Stimulated activated CD8-positive, alpha-beta memory T cell treated with anti-CD3 and anti-CD28 coated beads, Interleukin-12 subunit alpha, Interleukin-12 subunit beta, amount 100 ng/mL, for 1 hour (primary cell): ENCODE data around the gene POLE.
"Not testable (repeated sequence)": the region's sequence is repeated elsewhere in the genome, so short reads cannot be mapped to it uniquely, and the experiment has no call there.

ENCODE experiments used
- DNase-seq: peaks from one replicate; pipeline ENCODE4 v3.0.0-alpha.2; 2020; ENCODE audit warnings: low read depth

Gene POLE

DNA sequence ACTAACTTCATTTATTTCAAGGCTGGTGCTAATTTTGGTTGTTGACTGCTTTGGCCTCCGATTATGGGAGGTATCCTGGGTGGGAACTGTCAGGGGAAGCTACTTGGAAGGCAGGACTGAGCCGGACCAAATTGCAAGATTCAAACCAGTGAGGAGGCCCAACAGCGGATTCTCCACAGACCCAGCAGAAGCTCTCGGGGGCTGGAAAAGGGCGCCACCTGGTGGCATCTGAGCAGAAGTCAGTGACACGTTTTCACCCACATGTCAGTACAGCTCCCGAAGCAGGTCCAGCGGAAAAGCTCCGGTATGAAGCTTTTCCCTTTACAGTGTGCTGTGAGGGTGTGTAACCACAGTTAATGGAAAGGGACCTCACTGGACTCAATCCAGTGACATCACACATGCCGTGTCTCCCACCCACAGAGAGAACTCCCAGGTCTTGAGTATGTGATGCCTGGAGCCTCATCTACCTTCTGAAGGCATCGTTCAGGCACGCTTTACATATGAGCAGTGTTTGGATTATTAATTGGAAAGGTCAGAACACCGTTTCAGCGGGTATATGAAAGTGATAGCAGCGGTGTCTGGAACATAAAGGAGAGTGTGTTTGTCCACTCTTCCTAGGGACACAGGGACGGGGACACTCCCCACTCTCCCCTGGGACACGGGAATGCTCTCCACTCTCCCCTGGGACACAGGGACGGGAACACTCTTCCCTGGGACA lies 72.1 kb downstream of the POLE start:
- peak; percentile 75 for DNase-seq

DNA sequence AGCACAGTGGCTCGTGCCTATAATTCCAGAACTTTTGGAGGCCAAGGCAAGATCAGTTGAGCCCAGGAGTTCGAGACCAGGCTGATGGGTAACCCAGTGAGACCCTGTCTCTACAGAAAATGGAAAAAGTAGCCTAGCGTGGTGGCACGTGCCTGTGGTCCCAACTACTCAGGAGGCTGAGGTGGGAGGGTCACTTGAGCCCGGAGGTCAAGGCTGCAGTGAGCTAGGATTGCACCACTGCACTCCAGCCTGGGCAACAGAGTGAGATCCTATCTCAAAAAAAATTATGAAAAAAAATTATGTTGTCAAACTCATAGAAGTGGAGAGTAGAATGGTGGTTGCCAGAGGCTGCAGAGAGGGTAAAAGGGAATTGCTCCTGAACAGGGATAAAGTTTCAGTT lies 73.1 kb downstream of the POLE start:
- DNase-seq, result no peak

- no peak for DNase-seq
Measured at GRCh38 chr12:132611620-132612019, 75.5 kb downstream of the POLE start.

- DNase-seq, result no peak
Measured at GRCh38 chr12:132610866-132611602, 76.1 kb downstream of the POLE start.

DNA sequence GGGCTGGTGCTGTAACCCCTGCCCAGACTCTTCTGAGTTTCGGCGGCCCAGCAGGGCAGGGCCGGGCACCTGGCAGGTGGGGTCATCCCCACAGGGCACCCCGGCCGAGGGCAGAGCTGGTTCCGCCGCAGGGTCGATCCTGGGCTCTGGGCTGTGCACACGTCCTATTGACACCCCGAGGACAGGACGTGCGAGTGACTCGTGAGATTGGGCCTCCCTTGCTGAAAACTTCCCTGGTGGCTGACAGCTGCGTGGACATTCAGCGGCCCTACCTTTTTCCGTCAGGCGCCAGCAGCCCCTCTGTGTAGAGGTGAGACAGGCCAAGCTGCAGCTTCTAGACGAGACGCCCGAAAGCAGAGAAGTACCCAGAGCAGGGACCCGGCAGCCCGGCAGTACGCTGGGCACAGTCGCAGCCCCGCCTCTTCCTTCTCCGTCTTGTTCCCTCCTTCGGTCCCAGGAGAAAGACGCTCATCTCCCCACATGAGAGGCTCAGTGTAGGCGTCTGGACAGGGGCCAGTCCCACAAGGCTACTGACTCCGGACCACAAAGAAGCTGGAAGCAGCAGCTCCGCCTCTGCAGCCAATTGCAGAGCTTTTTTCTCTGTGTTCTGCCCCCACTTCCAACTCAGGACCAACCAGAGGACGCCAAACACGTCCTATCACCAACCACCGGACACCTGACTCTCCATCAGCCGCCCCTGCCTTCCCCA lies 76.9 kb downstream of the POLE start, which contains the start of gene LRCOL1:
TSS of gene LRCOL1 (minus strand) at position 532 of the 709 bp plus-strand sequence. CDS start 4,331 bp downstream, outside the sequence.
- no peak for DNase-seq

GRCh38 chr12:132608231-132609171 lies 78.6 kb downstream of the POLE start:
- no peak for DNase-seq

- no peak for DNase-seq
Measured at GRCh38 chr12:132606927-132607326, 80.2 kb downstream of the POLE start.

DNA sequence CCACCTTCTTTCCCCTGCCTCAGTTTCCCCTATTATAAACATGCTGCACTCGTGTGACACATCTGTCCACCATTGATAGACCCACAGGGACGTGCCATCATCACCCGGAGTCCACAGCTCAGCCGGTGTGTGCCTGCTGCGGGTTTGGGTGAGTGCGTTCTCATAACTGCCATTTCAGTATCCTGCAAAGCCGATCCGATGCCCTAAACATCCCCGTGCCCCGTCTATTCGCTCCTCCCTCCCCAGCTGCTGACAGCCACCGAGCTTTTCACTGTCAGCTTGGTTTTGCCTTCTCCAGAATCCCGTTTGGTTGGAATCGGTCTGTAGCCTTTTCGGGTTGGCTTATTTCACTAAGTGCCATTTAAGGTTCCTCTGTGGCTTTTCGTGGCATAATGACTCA lies 80.7 kb downstream of the POLE start:
- no peak for DNase-seq

DNA sequence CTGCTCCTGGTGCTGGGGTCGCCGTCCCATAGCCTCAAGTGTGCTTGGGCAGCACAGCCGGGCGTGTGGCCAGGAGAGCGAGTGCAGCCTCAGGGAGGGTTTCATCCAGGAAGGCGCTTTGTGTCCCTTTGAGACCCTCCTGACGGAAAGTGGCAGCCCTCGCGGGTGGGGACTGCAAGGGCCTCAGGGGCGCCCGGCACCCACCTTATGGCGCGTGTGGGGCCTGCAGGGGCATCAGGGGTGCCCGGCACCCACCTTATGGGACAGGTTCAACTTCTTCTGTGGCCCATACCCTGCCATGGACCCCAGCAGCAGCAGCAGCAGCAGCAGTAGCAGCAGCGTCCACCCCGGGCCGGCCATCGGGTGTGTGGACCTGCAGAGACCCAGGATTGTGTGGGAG lies 81.2 kb downstream of the POLE start:
- no peak for DNase-seq

GRCh38 chr12:132604668-132605441 lies 82.3 kb downstream of the POLE start:
- no peak for DNase-seq

DNA sequence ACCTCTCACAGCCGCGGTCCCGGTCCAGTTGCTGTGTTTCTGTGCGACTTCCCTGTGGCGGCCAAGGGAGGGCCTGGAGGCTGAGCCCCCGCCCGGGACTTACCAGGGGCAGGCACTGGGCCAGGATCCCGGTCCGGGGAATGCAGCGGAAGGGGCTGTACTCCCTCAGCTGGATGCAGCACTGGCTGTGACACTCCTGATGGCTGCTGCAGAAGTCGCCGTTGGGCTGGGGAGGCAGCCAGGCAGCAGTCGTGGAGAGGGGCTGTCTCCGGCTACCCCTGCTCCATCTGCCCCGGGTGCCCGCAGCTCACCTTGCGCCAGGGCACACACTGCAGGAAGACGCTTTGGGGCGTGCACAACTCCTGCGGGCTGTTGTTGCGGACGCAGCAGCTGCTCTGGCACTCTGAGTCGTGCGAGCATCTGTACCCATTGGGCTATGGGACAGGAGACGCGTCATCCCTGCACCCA lies 83.0 kb downstream of the POLE start:
- DNase-seq, result no peak

- DNase-seq, result no peak
Measured at GRCh38 chr12:132603240-132604150, 83.6 kb downstream of the POLE start.

DNA sequence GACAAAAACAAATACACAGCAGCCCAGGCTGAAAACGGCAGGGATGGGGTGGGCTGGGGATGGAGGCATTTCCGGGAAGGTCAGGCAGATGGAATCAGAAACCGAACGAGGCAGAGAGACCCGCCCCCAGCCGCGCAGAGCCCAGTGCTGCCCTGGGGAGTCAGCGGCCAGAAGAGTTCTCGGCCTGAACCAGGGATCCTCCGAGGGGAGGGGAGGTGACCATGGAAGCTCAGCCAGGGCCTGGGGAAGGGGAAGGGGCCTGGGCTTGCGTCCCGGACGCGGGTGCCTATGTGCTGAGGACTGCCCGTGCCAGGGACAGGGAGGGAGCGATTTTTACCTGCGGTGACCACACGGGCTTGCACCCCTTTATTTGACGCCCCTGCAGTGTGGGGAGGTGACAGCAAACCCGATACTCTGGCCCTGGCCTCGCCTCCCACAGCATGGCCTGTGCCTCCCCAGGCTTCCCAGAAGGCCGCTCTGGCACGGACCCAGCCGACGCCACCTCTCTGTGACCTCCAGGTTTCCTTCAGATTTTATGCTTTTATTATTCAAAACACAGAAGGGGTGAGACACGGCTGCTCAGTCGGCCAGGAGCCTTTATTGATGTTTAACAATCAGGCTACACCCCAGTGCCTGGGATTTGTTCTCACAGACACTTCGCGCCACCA lies 84.4 kb downstream of the POLE start:
- no peak for DNase-seq

GRCh38 chr12:132601171-132601883 lies 85.8 kb downstream of the POLE start:
- DNase-seq, result no peak

DNA sequence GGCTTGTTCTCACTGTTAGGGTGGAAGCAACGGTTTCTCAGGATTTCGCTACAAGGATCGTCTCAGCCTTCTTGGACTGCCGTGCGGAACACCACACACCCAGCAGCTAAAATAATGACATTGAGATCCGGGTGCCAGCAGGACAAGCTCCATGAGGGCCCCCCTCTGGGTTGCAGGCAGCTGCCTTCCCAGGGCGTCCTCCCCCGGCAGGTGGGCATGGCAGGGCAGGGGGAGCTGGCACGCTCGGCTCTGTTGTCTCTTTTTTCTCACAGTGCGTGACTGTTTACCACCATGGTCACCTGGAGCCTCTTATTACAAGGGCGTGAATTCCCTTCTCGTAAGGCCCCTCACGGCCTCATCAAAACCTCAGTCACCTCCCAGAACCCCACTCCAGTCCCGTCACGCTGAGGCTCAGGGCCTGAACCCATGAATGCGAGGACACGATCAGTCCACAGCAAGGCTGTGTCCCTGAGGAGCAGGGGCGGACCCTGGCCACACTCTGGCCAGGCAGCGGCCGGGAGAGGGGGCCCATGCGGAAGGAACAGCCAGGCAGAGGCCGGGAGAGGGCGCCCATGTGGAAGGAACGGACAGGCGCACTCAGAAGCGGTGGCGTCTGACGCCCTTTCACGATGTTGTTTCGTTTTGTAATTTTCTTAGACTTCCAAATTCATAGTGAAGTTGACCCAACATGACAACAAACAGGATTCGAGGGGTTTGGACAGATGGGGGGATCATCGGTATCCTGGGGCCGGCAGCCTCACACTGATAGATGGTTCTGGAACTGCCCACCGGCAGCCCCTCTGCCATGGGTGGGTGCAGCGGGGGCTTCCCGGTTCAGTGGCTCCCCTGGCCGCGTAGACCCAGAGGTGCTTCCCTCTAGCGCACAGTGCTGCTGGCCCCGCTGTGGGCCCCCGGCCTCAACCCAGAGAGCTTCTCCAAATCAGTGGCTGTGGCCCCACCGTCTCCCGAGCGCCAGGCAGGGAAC lies 86.8 kb downstream of the POLE start:
- DNase-seq, result no peak

DNA sequence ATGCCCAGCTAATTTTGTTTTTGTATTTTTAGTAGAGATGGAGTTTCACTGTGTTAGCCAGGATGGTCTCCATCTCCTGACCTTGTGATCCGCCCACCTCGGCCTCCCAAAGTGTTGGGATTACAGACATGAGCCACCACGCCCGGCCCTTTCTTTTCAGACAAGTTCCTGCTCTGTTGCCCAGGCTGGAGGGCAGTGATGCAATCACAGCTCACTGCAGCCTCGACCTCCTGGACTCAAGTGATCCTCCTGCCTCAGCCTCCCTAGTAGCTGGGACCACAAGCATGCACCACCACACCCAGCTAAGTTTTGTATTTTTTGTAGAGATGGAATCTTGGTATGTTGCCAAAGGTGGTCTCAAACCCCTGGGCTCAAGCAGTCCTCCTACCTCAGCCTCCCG lies 87.6 kb downstream of the POLE start:
- DNase-seq, result not testable (repeated sequence)
